ENCODE results near the gene KIAA2012.

Gene KIAA2012

DNA sequence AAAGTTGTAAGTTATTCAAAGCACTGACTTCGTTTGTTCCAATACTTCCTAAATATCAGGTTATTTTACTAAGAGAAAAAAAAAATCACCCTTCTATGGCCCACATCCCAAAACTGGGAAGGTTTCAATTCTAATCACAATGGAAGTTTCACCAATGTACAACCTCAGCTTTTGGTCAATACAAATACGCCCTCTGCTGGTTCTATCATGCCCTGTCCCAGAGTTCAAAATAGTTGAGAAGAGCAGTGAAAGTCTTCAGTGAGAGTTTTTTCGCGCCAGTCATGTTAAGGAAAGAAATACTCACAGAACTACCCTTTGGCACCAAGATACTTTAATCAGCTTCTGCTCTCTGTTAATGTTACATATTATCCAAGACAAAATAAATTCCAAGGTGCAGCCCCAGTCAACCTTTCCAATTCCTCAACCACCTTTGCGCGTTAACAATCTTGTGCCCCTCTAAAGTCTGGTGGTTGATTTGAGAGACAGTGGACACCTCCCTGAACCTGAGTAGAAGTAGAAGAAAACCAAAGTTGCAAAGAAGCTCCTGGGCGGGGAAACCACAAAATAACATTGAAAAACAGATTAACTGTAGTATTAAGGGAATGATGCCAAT is 105.4 kb downstream of the KIAA2012 start:
- Histone ChIP-seq H3K27me3 (replicated peaks; ENCODE audit: control insufficient read depth, insufficient read depth, low read length) (no peaks in the 10 kb centered on the region), H3K4me1 (ENCODE audit: control insufficient read depth, insufficient read depth, low read length) (no peaks in the 10 kb centered on the region), H3K9ac (ENCODE audit: low read length) (no peak overlapping the region), H3K4me3 (ENCODE audit: low read length) (no peak overlapping the region), H3K9me3 (ENCODE audit: control insufficient read depth, low read length) (peaks cover 3% of the 10 kb centered on the region), H3K36me3 (ENCODE audit: control insufficient read depth, insufficient read depth, low read length, severe bottlenecking) (no peaks in the 10 kb centered on the region)
- DNase-seq (ENCODE audit: low read depth) = peak; percentile 92

GRCh38 chr2:202184557-202184956 is 111.5 kb downstream of the KIAA2012 start:
- Histone ChIP-seq H3K9ac (ENCODE audit: low read length) (no peak overlapping the region), H3K36me3 (ENCODE audit: control insufficient read depth, insufficient read depth, low read length, severe bottlenecking) (no peaks in the 10 kb centered on the region), H3K9me3 (ENCODE audit: control insufficient read depth, low read length) (no peaks in the 10 kb centered on the region), H3K4me1 (ENCODE audit: control insufficient read depth, insufficient read depth, low read length) (no peaks in the 10 kb centered on the region), H3K27me3 (replicated peaks; ENCODE audit: control insufficient read depth, insufficient read depth, low read length) (peaks cover 8% of the 10 kb centered on the region), H3K4me3 (ENCODE audit: low read length) (no peak overlapping the region)
- no peak for DNase-seq (ENCODE audit: low read depth)

GRCh38 chr2:202185156-202185555 is 112.1 kb downstream of the KIAA2012 start:
- Histone ChIP-seq H3K9ac (ENCODE audit: low read length) (no peak overlapping the region), H3K4me1 (ENCODE audit: control insufficient read depth, insufficient read depth, low read length) (no peaks in the 10 kb centered on the region), H3K27me3 (replicated peaks; ENCODE audit: control insufficient read depth, insufficient read depth, low read length) (peaks cover 10% of the 10 kb centered on the region), H3K9me3 (ENCODE audit: control insufficient read depth, low read length) (no peaks in the 10 kb centered on the region), H3K4me3 (ENCODE audit: low read length) (no peak overlapping the region), H3K36me3 (ENCODE audit: control insufficient read depth, insufficient read depth, low read length, severe bottlenecking) (no peaks in the 10 kb centered on the region)
- DNase-seq (ENCODE audit: low read depth) = no peak

GRCh38 chr2:202186641-202187202 is 113.7 kb downstream of the KIAA2012 start:
- no peak for DNase-seq (ENCODE audit: low read depth)
- Histone ChIP-seq H3K9me3 (ENCODE audit: control insufficient read depth, low read length) (no peaks in the 10 kb centered on the region), H3K9ac (ENCODE audit: low read length) (no peak overlapping the region), H3K36me3 (ENCODE audit: control insufficient read depth, insufficient read depth, low read length, severe bottlenecking) (no peaks in the 10 kb centered on the region), H3K4me1 (ENCODE audit: control insufficient read depth, insufficient read depth, low read length) (no peaks in the 10 kb centered on the region), H3K27me3 (replicated peaks; ENCODE audit: control insufficient read depth, insufficient read depth, low read length) (peaks cover 16% of the 10 kb centered on the region), H3K4me3 (ENCODE audit: low read length) (no peak overlapping the region)

DNA sequence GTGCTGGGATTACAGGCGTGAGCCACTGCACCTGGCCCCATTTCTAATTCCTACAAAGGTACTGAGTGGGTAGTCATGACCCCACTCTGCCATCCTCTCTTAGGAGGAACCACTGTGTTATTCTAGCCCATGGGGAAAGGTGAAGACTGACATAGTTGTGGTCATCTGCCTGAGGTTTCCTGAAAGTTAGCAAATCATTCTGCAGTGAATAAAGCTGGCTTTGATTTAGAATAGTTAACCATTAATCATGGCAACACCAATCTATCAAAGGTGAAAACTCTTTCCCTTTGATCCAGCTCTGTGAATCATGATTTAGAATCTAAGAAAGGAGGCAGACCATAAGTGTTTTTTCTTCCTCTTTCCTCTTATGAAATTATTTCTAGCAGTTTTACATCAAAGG is 114.5 kb downstream of the KIAA2012 start:
- Histone ChIP-seq H3K36me3 (ENCODE audit: control insufficient read depth, insufficient read depth, low read length, severe bottlenecking) (no peaks in the 10 kb centered on the region), H3K4me1 (ENCODE audit: control insufficient read depth, insufficient read depth, low read length) (peaks cover 4% of the 10 kb centered on the region), H3K9ac (ENCODE audit: low read length) (no peak overlapping the region), H3K9me3 (ENCODE audit: control insufficient read depth, low read length) (no peaks in the 10 kb centered on the region), H3K4me3 (ENCODE audit: low read length) (no peak overlapping the region), H3K27me3 (replicated peaks; ENCODE audit: control insufficient read depth, insufficient read depth, low read length) (peaks cover 16% of the 10 kb centered on the region)
- no peak for DNase-seq (ENCODE audit: low read depth)

DNA sequence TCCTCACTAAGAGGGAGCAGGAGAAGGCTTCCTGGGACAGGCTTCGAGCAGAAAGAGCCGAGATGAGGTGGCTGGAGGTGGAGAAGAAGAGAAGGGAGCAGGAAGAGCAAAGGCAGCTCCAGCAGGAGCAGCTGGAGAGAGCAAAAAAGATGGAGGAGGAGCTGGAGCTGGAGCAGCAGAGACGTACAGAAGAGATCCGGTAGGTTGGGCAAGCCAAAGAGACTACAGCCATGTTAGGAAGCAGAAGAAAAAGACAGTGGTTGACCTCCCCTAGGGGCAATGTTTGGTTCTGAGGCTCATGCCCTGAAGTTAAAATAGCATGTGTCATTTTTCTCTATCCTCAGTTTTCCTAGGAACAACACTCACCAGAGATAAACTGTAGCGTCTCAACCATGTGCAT is 120.2 kb downstream of the KIAA2012 start:
- Histone ChIP-seq H3K4me3 (ENCODE audit: low read length) (no peak overlapping the region), H3K36me3 (ENCODE audit: control insufficient read depth, insufficient read depth, low read length, severe bottlenecking) (no peaks in the 10 kb centered on the region), H3K27me3 (replicated peaks; ENCODE audit: control insufficient read depth, insufficient read depth, low read length) (peaks cover 7% of the 10 kb centered on the region), H3K9ac (ENCODE audit: low read length) (no peak overlapping the region), H3K4me1 (ENCODE audit: control insufficient read depth, insufficient read depth, low read length) (peaks cover 4% of the 10 kb centered on the region), H3K9me3 (ENCODE audit: control insufficient read depth, low read length) (no peaks in the 10 kb centered on the region)
- DNase-seq (ENCODE audit: low read depth) = no peak

- Histone ChIP-seq H3K36me3 (ENCODE audit: control insufficient read depth, insufficient read depth, low read length, severe bottlenecking) (no peaks in the 10 kb centered on the region), H3K9me3 (ENCODE audit: control insufficient read depth, low read length) (no peaks in the 10 kb centered on the region), H3K9ac (ENCODE audit: low read length) (no peak overlapping the region), H3K4me3 (ENCODE audit: low read length) (no peak overlapping the region), H3K4me1 (ENCODE audit: control insufficient read depth, insufficient read depth, low read length) (peaks cover 4% of the 10 kb centered on the region), H3K27me3 (replicated peaks; ENCODE audit: control insufficient read depth, insufficient read depth, low read length) (peaks cover 7% of the 10 kb centered on the region)
- DNase-seq (ENCODE audit: low read depth) = peak; percentile 61
Measured at GRCh38 chr2:202193881-202194353, 120.9 kb downstream of the KIAA2012 start.

DNA sequence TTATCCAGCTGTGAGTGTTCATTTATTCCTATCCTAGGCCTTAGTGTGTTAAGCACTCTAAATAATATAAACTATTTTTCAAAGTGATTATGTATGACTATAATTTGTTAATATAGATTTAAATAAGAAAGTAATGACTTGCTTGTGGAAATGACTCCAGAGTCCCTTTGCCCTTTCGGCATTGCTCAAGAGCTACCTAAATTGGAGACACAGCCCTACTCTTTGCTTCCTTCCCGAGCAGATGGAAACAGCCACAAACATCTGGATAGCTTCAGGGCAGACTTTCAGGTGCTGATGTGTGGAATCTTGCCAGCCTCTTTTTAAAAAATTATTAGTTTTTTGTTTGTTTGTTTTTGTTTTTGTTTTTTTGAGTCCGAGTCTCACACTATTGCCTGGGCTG is 121.4 kb downstream of the KIAA2012 start:
- H3K4me3 ChIP-seq (ENCODE audit: low read length) = no peak overlapping the region
- peak; percentile 31 for DNase-seq (ENCODE audit: low read depth)
- H3K9me3 ChIP-seq (ENCODE audit: control insufficient read depth, low read length) = no peaks in the 10 kb centered on the region
- H3K4me1 ChIP-seq (ENCODE audit: control insufficient read depth, insufficient read depth, low read length) = peaks cover 4% of the 10 kb centered on the region
- peaks cover 7% of the 10 kb centered on the region for H3K27me3 ChIP-seq (replicated peaks; ENCODE audit: control insufficient read depth, insufficient read depth, low read length)
- no peaks in the 10 kb centered on the region for H3K36me3 ChIP-seq (ENCODE audit: control insufficient read depth, insufficient read depth, low read length, severe bottlenecking)
- H3K9ac ChIP-seq (ENCODE audit: low read length) = no peak overlapping the region

GRCh38 chr2:202196727-202197126 is 123.7 kb downstream of the KIAA2012 start:
- no peak for DNase-seq (ENCODE audit: low read depth)
- Histone ChIP-seq H3K4me1 (ENCODE audit: control insufficient read depth, insufficient read depth, low read length) (peaks cover 4% of the 10 kb centered on the region), H3K36me3 (ENCODE audit: control insufficient read depth, insufficient read depth, low read length, severe bottlenecking) (peaks cover 5% of the 10 kb centered on the region), H3K9me3 (ENCODE audit: control insufficient read depth, low read length) (no peaks in the 10 kb centered on the region), H3K4me3 (ENCODE audit: low read length) (no peak overlapping the region), H3K27me3 (replicated peaks; ENCODE audit: control insufficient read depth, insufficient read depth, low read length) (no peaks in the 10 kb centered on the region), H3K9ac (ENCODE audit: low read length) (no peak overlapping the region)

DNA sequence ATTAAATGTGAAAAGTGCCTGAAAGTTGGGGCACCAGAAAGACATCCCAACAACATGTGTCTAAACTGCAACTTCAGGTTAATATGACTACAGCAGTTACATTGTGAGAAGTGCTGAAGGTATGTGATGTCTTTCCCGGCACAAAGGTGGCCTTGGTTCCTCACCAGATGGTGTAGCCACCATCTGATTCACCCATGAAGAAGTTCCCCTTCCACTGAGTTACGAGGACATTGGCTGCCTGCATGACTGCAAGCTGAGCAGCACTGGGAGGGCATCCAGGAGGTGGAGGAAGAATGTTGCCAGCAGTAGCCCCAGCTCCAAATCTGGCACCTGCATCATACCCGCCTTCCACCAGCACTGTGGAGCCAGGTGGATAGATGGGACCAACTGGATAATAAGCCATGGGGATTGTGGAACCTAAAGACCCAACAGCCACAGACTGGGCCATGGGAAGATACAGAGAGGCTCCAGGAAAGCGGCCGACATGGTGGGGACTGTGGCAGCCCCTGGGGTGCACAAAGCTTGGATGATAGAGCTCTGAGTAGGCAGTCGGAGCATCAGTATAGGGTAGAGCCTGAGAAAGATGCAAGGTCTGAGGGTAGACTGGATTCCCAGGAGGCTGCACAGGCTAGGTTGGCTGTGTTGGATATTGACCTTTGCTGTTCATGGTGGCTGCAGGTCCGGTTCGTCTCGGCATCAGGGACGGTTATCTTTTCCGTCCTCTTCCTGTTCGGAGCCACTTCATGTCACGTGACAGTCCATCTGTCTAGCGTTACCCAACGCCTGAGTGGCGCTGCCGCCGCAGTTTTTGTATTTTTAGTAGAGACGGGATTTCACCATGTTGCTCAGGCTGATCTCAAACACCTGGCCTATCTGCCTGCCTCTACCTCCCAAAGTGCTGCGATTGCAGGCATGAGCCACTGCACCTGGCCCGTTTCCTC is 128.4 kb downstream of the KIAA2012 start:
- no peak for DNase-seq (ENCODE audit: low read depth)
- Histone ChIP-seq H3K9ac (ENCODE audit: low read length) (no peak overlapping the region), H3K4me3 (ENCODE audit: low read length) (no peak overlapping the region), H3K36me3 (ENCODE audit: control insufficient read depth, insufficient read depth, low read length, severe bottlenecking) (peaks cover 12% of the 10 kb centered on the region), H3K4me1 (ENCODE audit: control insufficient read depth, insufficient read depth, low read length) (no peaks in the 10 kb centered on the region), H3K27me3 (replicated peaks; ENCODE audit: control insufficient read depth, insufficient read depth, low read length) (no peaks in the 10 kb centered on the region), H3K9me3 (ENCODE audit: control insufficient read depth, low read length) (no peaks in the 10 kb centered on the region)

DNA sequence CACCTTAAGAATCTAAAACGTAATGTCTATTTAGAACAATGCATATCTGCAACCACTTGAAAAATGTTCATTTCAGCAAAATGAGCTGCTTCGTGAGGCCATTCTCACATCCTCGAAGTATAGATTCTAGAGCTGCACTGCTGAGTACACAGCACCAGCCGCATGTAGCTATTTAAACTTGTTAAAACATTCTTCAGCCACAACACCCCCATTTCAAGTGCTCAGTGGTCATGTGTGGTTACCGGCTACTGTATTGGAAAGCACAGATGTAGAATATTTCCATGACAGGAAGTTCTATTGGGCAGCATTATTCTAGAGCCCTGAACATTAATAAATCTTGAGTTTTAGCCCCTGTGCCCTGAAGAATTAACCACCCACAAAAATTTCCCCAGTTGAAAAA is 130.3 kb downstream of the KIAA2012 start:
- H3K36me3 ChIP-seq (ENCODE audit: control insufficient read depth, insufficient read depth, low read length, severe bottlenecking) = peaks cover 27% of the 10 kb centered on the region

More for the DNA sequence above, 130.3 kb downstream of the KIAA2012 start:
- Histone ChIP-seq H3K9me3 (ENCODE audit: control insufficient read depth, low read length) (no peaks in the 10 kb centered on the region), H3K4me3 (ENCODE audit: low read length) (no peak overlapping the region), H3K9ac (ENCODE audit: low read length) (no peak overlapping the region), H3K4me1 (ENCODE audit: control insufficient read depth, insufficient read depth, low read length) (no peaks in the 10 kb centered on the region), H3K27me3 (replicated peaks; ENCODE audit: control insufficient read depth, insufficient read depth, low read length) (no peaks in the 10 kb centered on the region)
- no peak for DNase-seq (ENCODE audit: low read depth)

Measured in adipocyte (in vitro differentiated cells).